Measurements from ENCODE around the gene TFAP2E. TPM values are rescaled to one million over a fixed set of nuclear protein-coding genes. Genes with fewer than 3 reads are reported as not detected.
A peak's percentile ranks its signal among the peaks of the same experiment; 100 is the strongest.

Gene TFAP2E
- total RNA-seq (1 to 10 TPM in 1 of 2 donors, under 1 TPM in 1; 0.99 to 1.3 TPM), polyA plus RNA-seq (ENCODE audit: insufficient read length in 2 of 2) (10 to 100 TPM in 1 of 2 donors, 1 to 10 TPM in 1; 8.1 to 12.4 TPM)
- long read RNA-seq, donor 1, partial matches to known transcripts, result 118 of 118 reads
- long read RNA-seq, donor 1, other reads (novel, unspliced or antisense), result 0 of 118 reads
- long read RNA-seq, donor 2, result 0 reads
- long read RNA-seq, donor 3, result 0 reads
- long read RNA-seq, donor 4, result 0 reads

GRCh38 chr1:35573198-35574124, at the start of gene TFAP2E:
Gene TFAP2E, plus strand, starts transcription at chr1:35573314. Its CDS starts 264 bp downstream, at chr1:35573578.
- 5% methylated on average over 95 of the region's 95 CpGs for WGBS (ENCODE audit: insufficient coverage)
- peak in 2 of 6 donors; percentile 67 to 77 for DNase-seq (ENCODE audit: low read depth in 4 of 6, low spot score in 6 of 6)

GRCh38 chr1:35524106-35524505, 49.0 kb upstream of the TFAP2E start:
- WGBS (ENCODE audit: insufficient coverage), result no CpG with 5 or more reads among the region's 2 CpGs
- peaks cover 4% of the 10 kb centered on the region for H3K9me3 ChIP-seq (ENCODE audit: control insufficient read depth, insufficient read depth, low read length)
- H3K27ac ChIP-seq (ENCODE audit: low read depth, low read length), result no peak overlapping the region
- no peak overlapping the region for H3K4me3 ChIP-seq (ENCODE audit: low read depth, low read length)
- no peaks in the 10 kb centered on the region for H3K4me1 ChIP-seq (ENCODE audit: control insufficient read depth, insufficient read depth, low read length)
- H3K27me3 ChIP-seq (ENCODE audit: control insufficient read depth, insufficient read depth, low read length), result no peaks in the 10 kb centered on the region
- H3K36me3 ChIP-seq (ENCODE audit: control insufficient read depth, insufficient read depth, low read length), result no peaks in the 10 kb centered on the region
- no peak for DNase-seq (ENCODE audit: low read depth in 4 of 6, low spot score in 6 of 6)

More at GRCh38 chr1:35573198-35574124, at the start of gene TFAP2E:
- Histone ChIP-seq H3K36me3 (ENCODE audit: control insufficient read depth, insufficient read depth, low read length) (peaks cover 24% of the 10 kb centered on the region), H3K27me3 (ENCODE audit: control insufficient read depth, insufficient read depth, low read length) (peaks cover 81% of the 10 kb centered on the region), H3K4me1 (ENCODE audit: control insufficient read depth, insufficient read depth, low read length) (peaks cover 37% of the 10 kb centered on the region), H3K27ac (ENCODE audit: low read depth, low read length) (no peak within 1 kb of the TSS), H3K9me3 (ENCODE audit: control insufficient read depth, insufficient read depth, low read length) (no peaks in the 10 kb centered on the region), H3K4me3 (ENCODE audit: low read depth, low read length) (peak within 1 kb of the TSS; percentile 33)

- 67% methylated on average over 3 of the region's 5 CpGs for WGBS (ENCODE audit: insufficient coverage)
- DNase-seq (ENCODE audit: low read depth in 4 of 6, low spot score in 6 of 6), result no peak
- no peaks in the 10 kb centered on the region for H3K27me3 ChIP-seq (ENCODE audit: control insufficient read depth, insufficient read depth, low read length)
- no peaks in the 10 kb centered on the region for H3K4me1 ChIP-seq (ENCODE audit: control insufficient read depth, insufficient read depth, low read length)
- no peak overlapping the region for H3K4me3 ChIP-seq (ENCODE audit: low read depth, low read length)
- H3K36me3 ChIP-seq (ENCODE audit: control insufficient read depth, insufficient read depth, low read length), result peaks cover 10% of the 10 kb centered on the region
- peaks cover 8% of the 10 kb centered on the region for H3K9me3 ChIP-seq (ENCODE audit: control insufficient read depth, insufficient read depth, low read length)
- H3K27ac ChIP-seq (ENCODE audit: low read depth, low read length), result no peak overlapping the region
Measured at GRCh38 chr1:35530168-35530567, 42.9 kb upstream of the TFAP2E start.

- H3K9me3 ChIP-seq (ENCODE audit: control insufficient read depth, insufficient read depth, low read length), result peaks cover 8% of the 10 kb centered on the region
- H3K27ac ChIP-seq (ENCODE audit: low read depth, low read length), result no peak overlapping the region
- peaks cover 10% of the 10 kb centered on the region for H3K36me3 ChIP-seq (ENCODE audit: control insufficient read depth, insufficient read depth, low read length)
- no peak for DNase-seq (ENCODE audit: low read depth in 4 of 6, low spot score in 6 of 6)
- 100% methylated on average over 2 of the region's 2 CpGs for WGBS (ENCODE audit: insufficient coverage)
- H3K27me3 ChIP-seq (ENCODE audit: control insufficient read depth, insufficient read depth, low read length), result no peaks in the 10 kb centered on the region
- no peak overlapping the region for H3K4me3 ChIP-seq (ENCODE audit: low read depth, low read length)
- H3K4me1 ChIP-seq (ENCODE audit: control insufficient read depth, insufficient read depth, low read length), result no peaks in the 10 kb centered on the region
Measured at GRCh38 chr1:35530946-35531345, 42.2 kb upstream of the TFAP2E start.

- WGBS (ENCODE audit: insufficient coverage), result 80% methylated on average over 3 of the region's 6 CpGs
- Histone ChIP-seq H3K27ac (ENCODE audit: low read depth, low read length) (no peak overlapping the region), H3K4me1 (ENCODE audit: control insufficient read depth, insufficient read depth, low read length) (no peaks in the 10 kb centered on the region), H3K36me3 (ENCODE audit: control insufficient read depth, insufficient read depth, low read length) (peaks cover 10% of the 10 kb centered on the region), H3K9me3 (ENCODE audit: control insufficient read depth, insufficient read depth, low read length) (peaks cover 8% of the 10 kb centered on the region), H3K27me3 (ENCODE audit: control insufficient read depth, insufficient read depth, low read length) (no peaks in the 10 kb centered on the region), H3K4me3 (ENCODE audit: low read depth, low read length) (no peak overlapping the region)
- DNase-seq (ENCODE audit: low read depth in 4 of 6, low spot score in 6 of 6), result no peak
Measured at GRCh38 chr1:35531368-35531767, 41.7 kb upstream of the TFAP2E start.

GRCh38 chr1:35532497-35533223, 40.5 kb upstream of the TFAP2E start:
- WGBS (ENCODE audit: insufficient coverage), result no CpG with 5 or more reads among the region's 1 CpG
- Histone ChIP-seq H3K4me1 (ENCODE audit: control insufficient read depth, insufficient read depth, low read length) (peaks cover 2% of the 10 kb centered on the region), H3K4me3 (ENCODE audit: low read depth, low read length) (no peak overlapping the region), H3K27me3 (ENCODE audit: control insufficient read depth, insufficient read depth, low read length) (no peaks in the 10 kb centered on the region), H3K9me3 (ENCODE audit: control insufficient read depth, insufficient read depth, low read length) (peaks cover 5% of the 10 kb centered on the region), H3K36me3 (ENCODE audit: control insufficient read depth, insufficient read depth, low read length) (peaks cover 10% of the 10 kb centered on the region), H3K27ac (ENCODE audit: low read depth, low read length) (no peak overlapping the region)
- peak in 1 of 6 donors; percentile 76 for DNase-seq (ENCODE audit: low read depth in 4 of 6, low spot score in 6 of 6)

GRCh38 chr1:35533586-35533985, 39.5 kb upstream of the TFAP2E start:
- H3K27ac ChIP-seq (ENCODE audit: low read depth, low read length), result no peak overlapping the region
- no peak overlapping the region for H3K4me3 ChIP-seq (ENCODE audit: low read depth, low read length)
- peaks cover 6% of the 10 kb centered on the region for H3K4me1 ChIP-seq (ENCODE audit: control insufficient read depth, insufficient read depth, low read length)
- H3K36me3 ChIP-seq (ENCODE audit: control insufficient read depth, insufficient read depth, low read length), result peaks cover 12% of the 10 kb centered on the region
- 25% methylated on average over 1 of the region's 1 CpG for WGBS (ENCODE audit: insufficient coverage)
- peak in 1 of 6 donors; percentile 66 for DNase-seq (ENCODE audit: low read depth in 4 of 6, low spot score in 6 of 6)
- no peaks in the 10 kb centered on the region for H3K27me3 ChIP-seq (ENCODE audit: control insufficient read depth, insufficient read depth, low read length)
- peaks cover 5% of the 10 kb centered on the region for H3K9me3 ChIP-seq (ENCODE audit: control insufficient read depth, insufficient read depth, low read length)

- no peak overlapping the region for H3K27ac ChIP-seq (ENCODE audit: low read depth, low read length)
- H3K9me3 ChIP-seq (ENCODE audit: control insufficient read depth, insufficient read depth, low read length), result no peaks in the 10 kb centered on the region
- H3K4me3 ChIP-seq (ENCODE audit: low read depth, low read length), result no peak overlapping the region
- peaks cover 12% of the 10 kb centered on the region for H3K36me3 ChIP-seq (ENCODE audit: control insufficient read depth, insufficient read depth, low read length)
- no peak for DNase-seq (ENCODE audit: low read depth in 4 of 6, low spot score in 6 of 6)
- H3K4me1 ChIP-seq (ENCODE audit: control insufficient read depth, insufficient read depth, low read length), result peaks cover 11% of the 10 kb centered on the region
- no peaks in the 10 kb centered on the region for H3K27me3 ChIP-seq (ENCODE audit: control insufficient read depth, insufficient read depth, low read length)
Measured at GRCh38 chr1:35535243-35535642, 37.9 kb upstream of the TFAP2E start.

- DNase-seq (ENCODE audit: low read depth in 4 of 6, low spot score in 6 of 6), result no peak
- Histone ChIP-seq H3K27ac (ENCODE audit: low read depth, low read length) (no peak overlapping the region), H3K27me3 (ENCODE audit: control insufficient read depth, insufficient read depth, low read length) (no peaks in the 10 kb centered on the region), H3K9me3 (ENCODE audit: control insufficient read depth, insufficient read depth, low read length) (no peaks in the 10 kb centered on the region), H3K4me1 (ENCODE audit: control insufficient read depth, insufficient read depth, low read length) (peaks cover 11% of the 10 kb centered on the region), H3K4me3 (ENCODE audit: low read depth, low read length) (no peak overlapping the region), H3K36me3 (ENCODE audit: control insufficient read depth, insufficient read depth, low read length) (peaks cover 2% of the 10 kb centered on the region)
- no CpG with 5 or more reads among the region's 2 CpGs for WGBS (ENCODE audit: insufficient coverage)
Measured at GRCh38 chr1:35536556-35537162, 36.5 kb upstream of the TFAP2E start.

All from spinal cord (tissue), 10 donors.